HCT116 (cell line): ENCODE measurements around the gene SCAMP1. TPM values are rescaled to one million over a fixed set of nuclear protein-coding genes. Genes with fewer than 3 reads are reported as not detected.

ENCODE experiments used
- ATAC-seq: fragments of 200-7000 bp; cut with Tn5 transposase; 2 replicates; pipeline ENCODE4 v1.9.1; 2020; ENCODE audit warnings: mild to moderate bottlenecking, moderate library complexity
- BruUV-seq: library from RNA; stranded (reverse); fragments of 400-500 nt; replicated peaks from 2 replicates; lab custom pipeline; 2021; lab: Mats Ljungman, UMichigan
- CTCF ChIA-PET: fragments of 300-600 bp; sonication (Branson Sonifier 250); formaldehyde crosslinking; loops from one replicate; lab custom pipeline; 2021; ENCODE audit warnings: antibody characterized with exemption; lab: Charles Lee
- POLR2A ChIA-PET: fragments of 300-600, 350-600 bp; sonication (Branson Sonifier 250); formaldehyde crosslinking; loops from one replicate; lab custom pipeline; 2021; ENCODE audit warnings: antibody characterized with exemption; lab: Charles Lee
- RAD21 ChIA-PET, 2 experiments: fragments of 300-600 bp; sonication (Branson Sonifier 250); formaldehyde crosslinking; loops; one replicate each; lab custom pipeline; 2023; ENCODE audit warnings: low total read pairs in 2 of 2; ENCODE audit not compliant: uncharacterized antibody in 2 of 2, unreplicated experiment in 2 of 2, low non-redundant PET in 1 of 2; lab: Charles Lee
- DNase-seq: peaks from one replicate; pipeline ENCODE4 v3.0.0-alpha.2; 2010; ENCODE audit warnings: low read depth, low spot score
- H2AFZ ChIP-seq: fragments of 200-600 bp; shearing (Covaris generic), sonication (generic); 2 replicates; pipeline ENCODE4 v1.6.1; 2017; ENCODE audit warnings: low read depth, mixed run types, mixed read lengths, antibody characterized with exemption, low read length; ENCODE audit not compliant: poor library complexity, severe bottlenecking
- H3K27ac ChIP-seq: 2 replicates; pipeline ENCODE4 v1.5.1; 2012; ENCODE audit warnings: low read depth, low read length
- H3K27me3 ChIP-seq: fragments of 200-600 bp; sonication (generic); 2 replicates; pipeline ENCODE4 v1.6.1; 2016; ENCODE audit warnings: mixed run types, low read length, mixed read lengths; ENCODE audit not compliant: insufficient read depth
- H3K36me3 ChIP-seq, 2 experiments: fragments of 200-500 bp in 1 of 2; fragments of 200-600 bp in 1 of 2; sonication (Bioruptor generic) in 1 of 2; sonication (generic) in 1 of 2; 2 replicates each; pipeline versions ENCODE4 v1.5.1 to v1.6.1; 2014 to 2016; ENCODE audit warnings: low read length in 2 of 2, inconsistent platforms in 1 of 2, mixed read lengths in 1 of 2, mixed run types in 1 of 2; ENCODE audit not compliant: insufficient read depth in 2 of 2, control insufficient read depth in 1 of 2
- H3K4me1 ChIP-seq, 2 experiments: fragments of 200-600 bp in 1 of 2; sonication (generic) in 1 of 2; 2 replicates each; pipeline versions ENCODE4 v1.5.1 to v1.6.1; 2012 to 2017; ENCODE audit warnings: low read length in 2 of 2, inconsistent platforms in 1 of 2, mild to moderate bottlenecking in 1 of 2, mixed read lengths in 1 of 2, mixed run types in 1 of 2, moderate library complexity in 1 of 2; ENCODE audit not compliant: insufficient read depth in 2 of 2, control insufficient read depth in 1 of 2
- H3K4me2 ChIP-seq: fragments of 200-600 bp; sonication (generic); 2 replicates; pipeline ENCODE4 v1.6.1; 2017; ENCODE audit warnings: mixed run types, low read length, mixed read lengths
- H3K4me3 ChIP-seq, 2 experiments: fragments of 200-600 bp in 1 of 2; sonication (generic) in 1 of 2; replicated peaks in 1 of 2; 2 replicates each; pipeline ENCODE4 v1.5.1; 2011 to 2016; ENCODE audit warnings: low read length in 2 of 2, control low read depth in 1 of 2, low read depth in 1 of 2, mild to moderate bottlenecking in 1 of 2, mixed read lengths in 1 of 2, mixed run types in 1 of 2
- H3K79me2 ChIP-seq: fragments of 200-600 bp; sonication (generic); 2 replicates; pipeline ENCODE4 v1.6.1; 2017; ENCODE audit warnings: mild to moderate bottlenecking, mixed run types, low read length, moderate library complexity, mixed read lengths; ENCODE audit not compliant: insufficient read depth
- H3K9ac ChIP-seq: fragments of 200-600 bp; sonication (generic); 2 replicates; pipeline ENCODE4 v1.6.1; 2016; ENCODE audit warnings: low read length, mixed read lengths
- H3K9me2 ChIP-seq: fragments of 200-600 bp; sonication (generic), shearing (Covaris generic); 2 replicates; pipeline ENCODE4 v1.6.1; 2017; ENCODE audit warnings: mixed run types, mild to moderate bottlenecking, moderate library complexity; ENCODE audit not compliant: insufficient read depth
- H3K9me3 ChIP-seq, 2 experiments: fragments of 200-500 bp in 1 of 2; fragments of 200-600 bp in 1 of 2; sonication (Bioruptor generic) in 1 of 2; sonication (generic) in 1 of 2; 2 replicates each; pipeline ENCODE4 v1.6.1; 2014 to 2017; ENCODE audit warnings: low read length in 2 of 2, mixed read lengths in 2 of 2, inconsistent platforms in 1 of 2, low read depth in 1 of 2, mild to moderate bottlenecking in 1 of 2, mixed run types in 1 of 2, moderate library complexity in 1 of 2; ENCODE audit not compliant: control insufficient read depth in 1 of 2, insufficient read depth in 1 of 2
- H4K20me1 ChIP-seq: fragments of 200-600 bp; sonication (generic), shearing (Covaris generic); 2 replicates; pipeline ENCODE4 v1.6.1; 2017; ENCODE audit warnings: mixed run types, mild to moderate bottlenecking, moderate library complexity; ENCODE audit not compliant: insufficient read depth
- CBX3 ChIP-seq: IDR thresholded peaks from 2 replicates; pipeline ENCODE4 v1.6.1; 2012; ENCODE audit warnings: low read depth
- CEBPB ChIP-seq: IDR thresholded peaks from 2 replicates; pipeline ENCODE4 v1.6.1; 2012; ENCODE audit warnings: low read depth
- ELF1 ChIP-seq: IDR thresholded peaks from 2 replicates; pipeline ENCODE4 v1.6.1; 2012; ENCODE audit warnings: low read depth, borderline replicate concordance
- EZH2 ChIP-seq: fragments of 200-600 bp; sonication (generic); IDR thresholded peaks from 2 replicates; pipeline ENCODE4 v1.6.1; 2017; ENCODE audit warnings: antibody characterized with exemption, mixed run types
- POLR2A ChIP-seq: IDR thresholded peaks from 2 replicates; pipeline ENCODE4 v1.7.0; 2011; ENCODE audit warnings: borderline replicate concordance; ENCODE audit not compliant: insufficient read depth, insufficient read length; ENCODE audit errors: extremely low read depth
- RAD21 ChIP-seq: IDR thresholded peaks from 2 replicates; pipeline ENCODE4 v1.6.1; 2012; ENCODE audit warnings: low read depth, mild to moderate bottlenecking
- SIN3A ChIP-seq: IDR thresholded peaks from 2 replicates; pipeline ENCODE4 v1.6.1; 2012; ENCODE audit warnings: low read depth
- SP1 ChIP-seq: IDR thresholded peaks from 2 replicates; pipeline ENCODE4 v1.6.1; 2012; ENCODE audit warnings: low read depth
- SRF ChIP-seq: IDR thresholded peaks from 2 replicates; pipeline ENCODE4 v1.6.1; 2012; ENCODE audit warnings: low read depth
- ZNF274 ChIP-seq: fragments of 200-500 bp; sonication (Bioruptor generic); IDR thresholded peaks from 2 replicates; pipeline ENCODE4 v1.6.1; 2014; ENCODE audit warnings: mild to moderate bottlenecking, low read depth, low read length, inconsistent platforms
- intact Hi-C: fragments of 100-400 bp; cut with micrococcal nuclease; formaldehyde crosslinking; loops from 2 replicates; pipeline ENCODE4 v1.10.0; 2022
- total RNA-seq: library from RNA; stranded (reverse); gene quantifications from one replicate; pipeline ENCODE4 v1.2.1, GENCODE V29; 2021; ENCODE audit not compliant: unreplicated experiment
- TF ChIP-seq, protein P1 (sequence below): IDR thresholded peaks from 2 replicates; pipeline ENCODE4 v1.6.1; 2012
- TF ChIP-seq, protein P2 (sequence below): IDR thresholded peaks from 2 replicates; pipeline ENCODE4 v1.6.1; 2011; ENCODE audit warnings: mild to moderate bottlenecking, low read length, moderate library complexity; ENCODE audit not compliant: insufficient replicate concordance; ENCODE audit errors: extremely low read depth
- TF ChIP-seq, protein P3 (sequence below), 3 experiments: fragments of 200-600 bp in 1 of 3; sonication (generic) in 1 of 3; IDR thresholded peaks in 2 of 3; conservative IDR thresholded peaks in 1 of 3; 2 replicates each; pipeline ENCODE4 v1.5.1; 2012 to 2017; ENCODE audit warnings: low read depth in 2 of 3, low read length in 2 of 3, antibody characterized with exemption in 1 of 3, borderline replicate concordance in 1 of 3, control low read depth in 1 of 3, mild to moderate bottlenecking in 1 of 3, mixed read lengths in 1 of 3, mixed run types in 1 of 3, moderate library complexity in 1 of 3; ENCODE audit not compliant: insufficient read depth in 1 of 3

Gene SCAMP1
- total RNA-seq, 1 experiment from 2014 or later, result 46.4 TPM

DNA sequence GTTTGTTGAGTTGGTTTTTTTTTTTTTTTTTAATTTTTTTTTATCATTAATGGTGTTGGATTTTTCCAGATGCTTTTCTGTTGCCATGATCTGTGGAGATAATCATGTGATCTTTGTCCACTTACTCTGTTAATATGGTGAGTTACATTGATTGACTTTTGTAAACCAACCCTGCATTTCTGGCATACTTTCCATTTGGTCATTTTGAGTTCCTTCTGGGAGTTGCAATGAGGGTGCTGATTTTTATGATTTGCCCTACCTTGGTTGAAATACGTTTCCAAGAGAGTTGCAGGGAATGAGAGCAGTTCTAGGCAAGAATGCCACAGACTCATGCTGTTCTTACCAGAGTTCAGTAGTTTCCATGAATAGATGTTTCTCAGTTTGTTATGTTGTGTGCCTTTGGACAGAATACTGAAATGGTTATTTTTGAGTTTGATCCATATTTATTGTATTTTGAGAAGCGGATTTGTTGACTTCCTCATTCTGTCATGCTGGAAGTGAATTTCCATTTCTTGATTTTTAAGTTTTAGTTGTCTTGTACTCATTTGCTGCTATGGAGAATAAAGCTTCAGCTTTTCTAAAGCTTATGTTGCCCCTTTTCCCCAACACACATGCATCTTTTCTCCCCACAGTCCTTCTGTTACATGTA is 69.0 kb downstream of the SCAMP1 start:
- no peak overlapping the region for H3K4me2 ChIP-seq
- no peak overlapping the region for H3K9ac ChIP-seq
- no peaks in the 10 kb centered on the region for H3K36me3 ChIP-seq
- CTCF ChIA-PET, result no interaction called here
- ATAC-seq (no peak), DNase-seq (no peak)
- H3K9me2 ChIP-seq, result no peaks in the 10 kb centered on the region; the same call in 1 of the 2 replicates
- no TSS peak for BruUV-seq
- POLR2A ChIA-PET, result no interaction called here
- H3K4me3 ChIP-seq, result no peak overlapping the region
- no peak overlapping the region for H3K27ac ChIP-seq
- no peaks in the 10 kb centered on the region for H3K79me2 ChIP-seq
- intact Hi-C loops, result no loop called here
- TF ChIP-seq SRF (no peak), RAD21 (no peak), CEBPB (no peak), CBX3 (no peak)
- TF ChIP-seq, protein P1, sequence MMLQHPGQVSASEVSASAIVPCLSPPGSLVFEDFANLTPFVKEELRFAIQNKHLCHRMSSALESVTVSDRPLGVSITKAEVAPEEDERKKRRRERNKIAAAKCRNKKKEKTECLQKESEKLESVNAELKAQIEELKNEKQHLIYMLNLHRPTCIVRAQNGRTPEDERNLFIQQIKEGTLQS, result no peak
- TF ChIP-seq, protein P2, sequence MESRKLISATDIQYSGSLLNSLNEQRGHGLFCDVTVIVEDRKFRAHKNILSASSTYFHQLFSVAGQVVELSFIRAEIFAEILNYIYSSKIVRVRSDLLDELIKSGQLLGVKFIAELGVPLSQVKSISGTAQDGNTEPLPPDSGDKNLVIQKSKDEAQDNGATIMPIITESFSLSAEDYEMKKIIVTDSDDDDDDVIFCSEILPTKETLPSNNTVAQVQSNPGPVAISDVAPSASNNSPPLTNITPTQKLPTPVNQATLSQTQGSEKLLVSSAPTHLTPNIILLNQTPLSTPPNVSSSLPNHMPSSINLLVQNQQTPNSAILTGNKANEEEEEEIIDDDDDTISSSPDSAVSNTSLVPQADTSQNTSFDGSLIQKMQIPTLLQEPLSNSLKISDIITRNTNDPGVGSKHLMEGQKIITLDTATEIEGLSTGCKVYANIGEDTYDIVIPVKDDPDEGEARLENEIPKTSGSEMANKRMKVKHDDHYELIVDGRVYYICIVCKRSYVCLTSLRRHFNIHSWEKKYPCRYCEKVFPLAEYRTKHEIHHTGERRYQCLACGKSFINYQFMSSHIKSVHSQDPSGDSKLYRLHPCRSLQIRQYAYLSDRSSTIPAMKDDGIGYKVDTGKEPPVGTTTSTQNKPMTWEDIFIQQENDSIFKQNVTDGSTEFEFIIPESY, result no peak
- no peaks in the 10 kb centered on the region for H3K4me1 ChIP-seq
- no peaks in the 10 kb centered on the region for H4K20me1 ChIP-seq
- no peak overlapping the region for H2AFZ ChIP-seq
- no peaks in the 10 kb centered on the region for H3K27me3 ChIP-seq
- RAD21 ChIA-PET, result no interaction called here
- no peaks in the 10 kb centered on the region for H3K9me3 ChIP-seq

DNA sequence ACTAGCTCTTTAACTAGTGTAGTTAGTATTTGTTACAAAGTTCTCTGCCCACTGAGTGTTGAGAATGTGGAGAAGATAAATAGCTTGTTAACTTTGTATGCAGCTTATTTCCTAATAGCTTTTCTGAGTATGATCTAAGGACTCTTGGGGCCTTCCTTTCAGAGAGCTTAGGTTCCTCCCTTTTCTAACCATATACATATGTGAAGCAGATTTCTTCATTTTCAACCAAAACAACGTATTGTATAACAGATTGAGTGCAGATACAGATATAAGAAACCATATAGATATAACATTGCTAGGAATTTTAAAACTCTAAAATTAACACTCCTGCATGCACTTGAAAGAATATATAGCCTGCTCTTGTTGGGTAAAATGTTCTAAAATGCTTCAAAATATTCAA is 70.4 kb downstream of the SCAMP1 start:
- no peak for DNase-seq
- ChIA-PET RAD21 (no interaction called here), CTCF (no interaction called here), POLR2A (no interaction called here)
- Histone ChIP-seq H3K4me3 (no peak overlapping the region), H3K9ac (no peak overlapping the region), H3K4me1 (no peaks in the 10 kb centered on the region), H3K4me2 (no peak overlapping the region), H3K79me2 (no peaks in the 10 kb centered on the region), H3K27ac (no peak overlapping the region), H3K9me2 (no peaks in the 10 kb centered on the region; the same call in 1 of the 2 replicates), H3K9me3 (no peaks in the 10 kb centered on the region), H2AFZ (no peak overlapping the region), H4K20me1 (no peaks in the 10 kb centered on the region), H3K27me3 (no peaks in the 10 kb centered on the region), H3K36me3 (no peaks in the 10 kb centered on the region)
- BruUV-seq, result no TSS peak
- intact Hi-C loops, result no loop called here
- ATAC-seq, result no peak
- TF ChIP-seq ELF1 (no peak), EZH2 (no peak), CBX3 (no peak), POLR2A (no peak), ZNF274 (no peak), SP1 (no peak), SIN3A (no peak), SRF (no peak)
- TF ChIP-seq, protein P2, result no peak
- TF ChIP-seq, protein P1, result no peak
- TF ChIP-seq, protein P3, sequence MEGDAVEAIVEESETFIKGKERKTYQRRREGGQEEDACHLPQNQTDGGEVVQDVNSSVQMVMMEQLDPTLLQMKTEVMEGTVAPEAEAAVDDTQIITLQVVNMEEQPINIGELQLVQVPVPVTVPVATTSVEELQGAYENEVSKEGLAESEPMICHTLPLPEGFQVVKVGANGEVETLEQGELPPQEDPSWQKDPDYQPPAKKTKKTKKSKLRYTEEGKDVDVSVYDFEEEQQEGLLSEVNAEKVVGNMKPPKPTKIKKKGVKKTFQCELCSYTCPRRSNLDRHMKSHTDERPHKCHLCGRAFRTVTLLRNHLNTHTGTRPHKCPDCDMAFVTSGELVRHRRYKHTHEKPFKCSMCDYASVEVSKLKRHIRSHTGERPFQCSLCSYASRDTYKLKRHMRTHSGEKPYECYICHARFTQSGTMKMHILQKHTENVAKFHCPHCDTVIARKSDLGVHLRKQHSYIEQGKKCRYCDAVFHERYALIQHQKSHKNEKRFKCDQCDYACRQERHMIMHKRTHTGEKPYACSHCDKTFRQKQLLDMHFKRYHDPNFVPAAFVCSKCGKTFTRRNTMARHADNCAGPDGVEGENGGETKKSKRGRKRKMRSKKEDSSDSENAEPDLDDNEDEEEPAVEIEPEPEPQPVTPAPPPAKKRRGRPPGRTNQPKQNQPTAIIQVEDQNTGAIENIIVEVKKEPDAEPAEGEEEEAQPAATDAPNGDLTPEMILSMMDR (IDR thresholded peaks at IDR 0.05 in 2 of 3, conservative IDR thresholded peaks at IDR 0.05 in 1 of 3; ENCODE audit: borderline replicate concordance in 1 of 3, insufficient read depth in 1 of 3, low read depth in 2 of 3, low read length in 2 of 3), result no peak
